Keratinocyte (primary cell): ENCODE results near the gene QPRT. TPM values are rescaled to one million over a fixed set of nuclear protein-coding genes. Genes with fewer than 3 reads are reported as not detected.

Source experiments
- DNase-seq: peaks from one replicate; pipeline ENCODE4 v3.0.0-alpha.2; 2011; ENCODE audit warnings: low read depth, missing footprints, low spot score
- FAIRE-seq: peaks from 2 replicates; lab custom pipeline; 2011; peaks lifted over from hg19 to GRCh38; lab: Jason Lieb, UNC
- H2AFZ ChIP-seq: 2 replicates; pipeline ENCODE4 v1.6.0; 2012; ENCODE audit warnings: low read length, control low read depth, inconsistent platforms; ENCODE audit not compliant: control insufficient read depth
- H3K27ac ChIP-seq: 2 replicates; pipeline ENCODE4 v1.5.1; 2011; ENCODE audit warnings: low read length; ENCODE audit not compliant: control insufficient read depth, insufficient read depth
- H3K27me3 ChIP-seq: 3 replicates; pipeline ENCODE4 v1.6.0; 2011; ENCODE audit warnings: low read length; ENCODE audit not compliant: control insufficient read depth, insufficient read depth; ENCODE audit errors: extremely low read depth
- H3K36me3 ChIP-seq, 2 experiments: 2 replicates in 1 of 2; 3 replicates in 1 of 2; pipeline ENCODE4 v1.5.1; 2011; ENCODE audit warnings: low read length in 2 of 2, mild to moderate bottlenecking in 1 of 2; ENCODE audit not compliant: control insufficient read depth in 2 of 2, insufficient read depth in 2 of 2; ENCODE audit errors: extremely low read depth in 1 of 2
- H3K4me1 ChIP-seq: 3 replicates; pipeline ENCODE4 v1.5.1; 2011; ENCODE audit warnings: low read length; ENCODE audit not compliant: control insufficient read depth, insufficient read depth; ENCODE audit errors: extremely low read depth
- H3K4me2 ChIP-seq: 3 replicates; pipeline ENCODE4 v1.6.0; 2011; ENCODE audit warnings: low read depth, low read length; ENCODE audit not compliant: control insufficient read depth, insufficient read depth; ENCODE audit errors: extremely low read depth
- H3K4me3 ChIP-seq, 3 experiments: fragments of 200-600 bp in 1 of 3; sonication (generic) in 1 of 3; 2 replicates in 2 of 3; 3 replicates in 1 of 3; pipeline ENCODE4 v1.5.1; 2011 to 2016; ENCODE audit warnings: low read length in 3 of 3, mild to moderate bottlenecking in 3 of 3, control low read depth in 2 of 3, inconsistent platforms in 1 of 3, low read depth in 1 of 3, mixed read lengths in 1 of 3, mixed run types in 1 of 3, moderate library complexity in 1 of 3; ENCODE audit not compliant: control insufficient read depth in 2 of 3, insufficient read depth in 2 of 3; ENCODE audit errors: extremely low read depth in 1 of 3
- H3K79me2 ChIP-seq: 2 replicates; pipeline ENCODE4 v1.6.0; 2012; ENCODE audit warnings: low read length; ENCODE audit not compliant: control insufficient read depth, insufficient read depth
- H3K9ac ChIP-seq: 3 replicates; pipeline ENCODE4 v1.6.0; 2011; ENCODE audit warnings: low read length; ENCODE audit not compliant: control insufficient read depth, insufficient read depth; ENCODE audit errors: extremely low read depth
- H3K9me1 ChIP-seq: 3 replicates; pipeline ENCODE4 v1.6.0; 2011; ENCODE audit warnings: low read length; ENCODE audit not compliant: control insufficient read depth, insufficient read depth; ENCODE audit errors: extremely low read depth
- H3K9me3 ChIP-seq: 2 replicates; pipeline ENCODE4 v1.5.1; 2012; ENCODE audit warnings: low read depth, low read length; ENCODE audit not compliant: control insufficient read depth
- H4K20me1 ChIP-seq: 3 replicates; pipeline ENCODE4 v1.6.0; 2011; ENCODE audit warnings: low read length; ENCODE audit not compliant: control insufficient read depth, insufficient read depth; ENCODE audit errors: extremely low read depth
- CTCF ChIP-seq, 3 experiments: IDR thresholded peaks in 1 of 3; conservative IDR thresholded peaks in 1 of 3; optimal IDR thresholded peaks in 1 of 3; 2 replicates in 2 of 3; 3 replicates in 1 of 3; pipeline versions ENCODE3 to v1.5.1; 2011; ENCODE audit warnings: low read length in 3 of 3, mild to moderate bottlenecking in 3 of 3, moderate library complexity in 2 of 3, control low read depth in 1 of 3, inconsistent platforms in 1 of 3; ENCODE audit not compliant: insufficient read depth in 2 of 3; ENCODE audit errors: extremely low read depth in 1 of 3
- EZH2 ChIP-seq: IDR thresholded peaks from one replicate; pipeline ENCODE4 v1.6.1; 2012; ENCODE audit warnings: inconsistent platforms, mild to moderate bottlenecking, low read length, moderate library complexity
- dilution Hi-C: fragments of 300-500 bp; cut with MboI; formaldehyde crosslinking; loops from one replicate; pipeline ENCODE4 v1.7.0; 2020; ENCODE audit warnings: low sequenced_read_pairs; ENCODE audit not compliant: extremely low pct_ligation_motif_present
- polyA plus RNA-seq, 5 experiments: library from polyadenylated mRNA; depleted of rRNA in 3 of 5; stranded (reverse) in 3 of 5; stranded (forward) in 1 of 5; unstranded in 1 of 5; fragments of >200 nt; gene quantifications; 1 replicate in 1 of 5; 2 replicates in 3 of 5; 3 replicates in 1 of 5; pipeline versions ENCODE4 v1.2.1 to v1.2.3, GENCODE V29; 2011 to 2012; ENCODE audit warnings: missing spikeins in 2 of 5, low read depth in 1 of 5, low replicate concordance in 1 of 5

QPRT gene
- polyA plus RNA-seq, 1 donor (not counting 4 experiments of a cell fraction or from before 2014, with no cell fraction given) = 8.8 TPM

DNA sequence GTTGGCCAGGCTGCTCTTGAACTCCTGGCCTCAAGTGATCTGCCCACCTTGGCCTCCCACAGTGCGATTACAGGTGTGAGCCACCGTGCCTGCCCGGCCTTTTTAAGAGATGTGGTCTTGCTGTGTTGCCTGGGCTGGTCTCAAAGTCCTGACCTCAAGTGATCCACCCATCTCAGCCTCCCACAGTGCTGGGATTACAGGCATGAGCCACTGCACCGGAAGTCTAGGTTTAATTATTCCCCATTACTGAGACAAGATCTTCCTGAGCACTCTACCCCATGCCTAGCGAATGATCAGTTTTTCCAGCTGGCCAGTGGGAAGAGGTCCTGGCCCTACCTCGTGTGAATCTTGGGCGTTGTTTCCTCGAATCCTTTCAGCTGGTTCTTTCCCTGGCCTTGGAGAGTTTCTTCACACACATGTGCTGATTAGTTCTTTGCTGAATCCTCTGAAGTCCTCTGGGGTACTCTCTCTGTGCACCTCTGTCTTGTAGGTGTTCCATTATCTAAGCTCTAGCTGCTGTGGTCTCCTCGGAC lies 47.9 kb downstream of the QPRT start:
- H3K79me2 ChIP-seq = no peaks in the 10 kb centered on the region
- no peak overlapping the region for H3K27ac ChIP-seq
- H4K20me1 ChIP-seq = no peaks in the 10 kb centered on the region
- no peak overlapping the region for H3K4me3 ChIP-seq
- H3K4me2 ChIP-seq = no peak overlapping the region
- no peaks in the 10 kb centered on the region for H3K36me3 ChIP-seq
- H3K4me1 ChIP-seq = no peaks in the 10 kb centered on the region
- no peaks in the 10 kb centered on the region for H3K9me1 ChIP-seq
- H2AFZ ChIP-seq = no peak overlapping the region
- TF ChIP-seq EZH2 = no peak
- no peak for TF ChIP-seq CTCF (optimal IDR thresholded peaks at IDR 0.05 in 1 of 3, IDR thresholded peaks at IDR 0.05 in 1 of 3, conservative IDR thresholded peaks at IDR 0.05 in 1 of 3; ENCODE audit: extremely low read depth in 1 of 3, insufficient read depth in 2 of 3, low read length in 3 of 3)
- dilution Hi-C loops = no loop called here
- FAIRE-seq = no peak
- no peak overlapping the region for H3K9ac ChIP-seq
- H3K27me3 ChIP-seq = no peaks in the 10 kb centered on the region
- DNase-seq = no peak
- no peaks in the 10 kb centered on the region for H3K9me3 ChIP-seq

DNA sequence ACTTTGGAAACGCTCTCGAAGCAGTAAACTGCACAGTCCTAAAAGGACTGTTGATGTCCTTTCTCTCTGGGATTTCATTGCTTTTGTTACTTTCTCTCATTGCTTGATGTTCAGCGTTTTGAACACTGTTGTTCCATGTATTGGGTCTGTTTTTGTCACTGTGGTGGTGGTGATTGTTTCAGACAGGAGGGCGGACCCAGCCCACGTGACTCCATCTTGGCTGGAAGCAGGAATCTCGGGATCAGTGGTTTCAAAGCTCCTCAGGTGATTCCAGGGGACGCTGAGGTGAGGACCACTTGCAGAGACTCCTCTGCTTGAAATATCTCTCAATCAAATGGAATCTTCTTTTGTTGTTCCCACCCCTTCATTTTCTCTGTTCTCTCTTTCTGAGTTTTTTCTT lies 48.5 kb downstream of the QPRT start:
- TF ChIP-seq EZH2 (no peak), CTCF (optimal IDR thresholded peaks at IDR 0.05 in 1 of 3, IDR thresholded peaks at IDR 0.05 in 1 of 3, conservative IDR thresholded peaks at IDR 0.05 in 1 of 3; ENCODE audit: extremely low read depth in 1 of 3, insufficient read depth in 2 of 3, low read length in 3 of 3) (no peak)
- no peak for DNase-seq
- no peak overlapping the region for H3K4me3 ChIP-seq
- H3K36me3 ChIP-seq = no peaks in the 10 kb centered on the region
- no peak overlapping the region for H3K27ac ChIP-seq
- H3K4me2 ChIP-seq = no peak overlapping the region
- H3K27me3 ChIP-seq = no peaks in the 10 kb centered on the region
- H3K79me2 ChIP-seq = no peaks in the 10 kb centered on the region
- no peaks in the 10 kb centered on the region for H3K4me1 ChIP-seq
- FAIRE-seq = no peak
- H3K9ac ChIP-seq = no peak overlapping the region
- no peaks in the 10 kb centered on the region for H3K9me1 ChIP-seq
- dilution Hi-C loops = no loop called here
- no peaks in the 10 kb centered on the region for H3K9me3 ChIP-seq
- H2AFZ ChIP-seq = no peak overlapping the region
- H4K20me1 ChIP-seq = no peaks in the 10 kb centered on the region
